Activated CD4-positive, CD25-positive, alpha-beta regulatory T cell (primary cell): ENCODE data around the gene MBP.

ENCODE experiments used
- DNase-seq, 4 experiments: peaks; one replicate each; lab custom pipeline; 2025; lab: John Stamatoyannopoulos, UW

Gene MBP

DNA sequence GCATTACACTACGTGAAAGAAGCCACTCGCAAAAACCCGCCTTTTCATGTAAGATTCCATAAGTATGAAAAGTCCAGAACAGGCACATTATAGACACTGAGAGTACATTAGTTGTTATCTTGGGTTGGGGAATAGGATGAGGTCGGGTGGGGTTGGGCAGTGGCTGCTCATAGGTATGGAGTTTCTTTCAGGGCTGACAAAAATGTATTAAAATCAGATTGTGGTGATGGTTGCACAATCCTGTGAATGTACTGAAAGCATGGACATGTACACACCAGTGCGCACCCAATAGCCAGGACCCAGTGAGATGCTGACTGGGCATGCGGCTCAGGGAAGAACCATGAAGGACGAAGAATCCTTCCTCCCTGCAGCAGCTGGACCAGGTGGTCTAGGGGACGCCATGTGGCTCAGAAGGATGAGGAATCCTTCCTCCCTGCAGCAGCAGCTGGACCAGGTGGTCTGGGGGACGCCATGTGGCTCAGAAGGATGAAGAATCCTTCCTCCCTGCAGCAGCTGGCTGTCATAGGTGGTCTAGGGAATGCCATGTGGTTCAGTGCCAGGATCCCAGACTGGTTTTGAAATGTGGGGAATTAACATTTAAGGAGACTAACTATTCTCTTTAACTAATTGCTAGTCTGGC is 50.1 kb downstream of the MBP start:
- no peak for DNase-seq

DNA sequence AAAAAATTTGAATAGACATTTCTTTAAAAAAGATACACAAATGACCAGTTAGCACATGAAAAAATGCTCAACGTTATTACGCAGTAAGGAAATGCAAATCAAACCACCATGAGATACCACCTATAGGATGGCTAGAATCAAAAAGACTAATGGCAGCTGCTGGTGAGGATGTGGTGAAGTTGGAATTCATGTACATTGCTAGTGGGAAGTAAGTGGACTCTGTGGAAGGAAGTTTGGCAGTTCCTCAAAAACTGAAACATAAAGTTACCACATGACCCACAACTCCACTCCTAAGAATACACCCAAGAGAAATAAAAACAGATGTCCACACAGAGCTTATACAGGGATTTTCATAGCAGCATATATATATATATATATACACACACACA is 51.2 kb downstream of the MBP start:
- no peak for DNase-seq

GRCh38 chr18:77079954-77080682 is 52.5 kb downstream of the MBP start:
- no peak for DNase-seq

DNA sequence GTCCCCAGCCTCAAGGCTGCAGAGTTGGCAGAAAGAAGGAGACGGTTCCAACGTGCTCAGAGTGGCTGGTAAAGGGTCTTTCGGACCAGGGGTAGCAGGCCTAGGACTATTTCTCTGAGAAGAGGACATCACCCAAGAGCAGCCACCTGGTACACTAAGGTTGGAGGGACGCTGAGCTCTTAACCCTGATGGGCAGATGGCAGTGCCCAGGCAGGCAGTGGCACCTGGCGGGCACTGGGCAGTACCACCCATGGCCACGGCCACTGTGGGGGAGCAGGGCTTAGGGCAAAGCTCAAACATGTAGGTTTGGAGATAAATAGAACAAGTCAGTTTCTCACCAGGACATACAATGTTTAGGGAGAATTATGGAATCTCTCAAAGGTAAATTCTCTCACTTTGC is 53.5 kb downstream of the MBP start:
- no peak for DNase-seq

DNA sequence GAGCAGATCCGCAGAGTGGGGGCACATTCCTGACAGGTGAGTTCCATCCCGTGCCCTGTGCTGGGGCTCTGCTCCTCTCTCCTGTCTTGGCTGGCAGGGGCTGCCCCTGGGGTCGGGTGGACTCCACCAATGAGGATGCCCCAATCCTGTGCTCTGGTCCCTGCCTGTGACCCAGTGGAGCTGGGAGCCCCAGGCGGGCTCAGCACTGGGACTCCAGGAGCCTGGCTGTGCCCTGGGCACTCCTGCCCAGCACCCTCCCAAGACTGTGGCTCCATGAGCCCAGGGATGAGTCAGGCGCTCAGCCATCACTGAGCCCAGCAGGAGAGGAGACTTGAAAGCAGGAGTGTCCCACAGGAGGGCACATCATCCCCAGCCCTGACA is 53.9 kb downstream of the MBP start:
- no peak for DNase-seq

GRCh38 chr18:77077941-77078689 is 54.5 kb downstream of the MBP start:
- DNase-seq = no peak

DNA sequence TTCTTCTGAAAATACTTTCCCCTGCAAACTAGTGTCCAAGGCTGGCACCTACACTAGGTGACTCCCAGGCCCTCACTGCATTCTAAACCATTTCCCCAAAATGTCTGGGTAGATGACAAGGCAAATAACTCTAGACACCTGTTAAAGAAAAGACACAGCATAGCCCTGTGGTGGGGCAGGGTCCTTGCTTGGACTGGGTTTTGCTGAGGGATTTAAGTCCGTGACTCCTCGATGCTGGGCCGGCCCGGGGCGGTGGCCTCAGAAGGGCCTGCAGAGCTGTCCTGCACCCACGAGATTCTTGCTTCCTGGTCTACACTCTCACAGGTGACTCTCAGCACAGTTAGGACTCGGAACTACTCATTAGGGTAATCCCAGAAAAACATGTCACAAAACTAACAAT is 55.2 kb downstream of the MBP start:
- no peak for DNase-seq

GRCh38 chr18:77076111-77076510 is 56.5 kb downstream of the MBP start:
- DNase-seq = no peak

GRCh38 chr18:77074431-77074830 is 58.2 kb downstream of the MBP start:
- DNase-seq = no peak

DNA sequence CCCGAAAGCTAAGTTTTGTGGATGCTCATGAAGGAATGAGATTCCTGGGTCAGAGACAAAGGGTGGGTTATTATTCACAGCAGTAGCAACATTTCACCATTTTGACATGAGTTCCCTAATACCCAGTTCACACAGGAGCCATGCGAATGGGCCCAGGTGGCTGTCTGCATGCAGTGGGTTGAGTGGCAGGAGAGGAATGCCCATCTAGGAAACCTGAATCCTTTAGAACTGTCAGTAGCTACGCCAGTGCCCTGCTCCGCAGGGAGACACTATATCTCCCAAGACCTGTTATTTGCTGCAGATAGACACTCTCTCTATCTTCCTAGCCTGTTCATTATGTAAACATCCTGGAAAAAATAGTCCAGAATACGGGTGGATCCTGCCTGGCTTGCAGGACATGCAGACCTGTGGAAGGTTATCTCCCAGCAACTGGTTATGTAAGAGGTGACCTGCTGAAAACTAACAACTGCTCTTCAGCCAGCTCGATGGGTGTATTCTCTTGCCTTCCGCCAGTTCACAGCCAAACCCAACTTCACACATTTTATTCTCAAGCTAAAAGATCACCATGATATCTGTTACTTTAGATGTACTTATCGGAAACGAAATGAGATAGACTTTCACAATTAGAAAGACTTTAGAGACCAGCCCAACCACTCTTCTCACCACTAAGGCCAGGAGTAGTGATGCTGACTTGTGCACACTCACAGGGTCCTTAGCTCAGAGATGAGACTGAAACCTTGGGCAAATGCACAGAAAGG is 59.1 kb downstream of the MBP start:
- no peak for DNase-seq

DNA sequence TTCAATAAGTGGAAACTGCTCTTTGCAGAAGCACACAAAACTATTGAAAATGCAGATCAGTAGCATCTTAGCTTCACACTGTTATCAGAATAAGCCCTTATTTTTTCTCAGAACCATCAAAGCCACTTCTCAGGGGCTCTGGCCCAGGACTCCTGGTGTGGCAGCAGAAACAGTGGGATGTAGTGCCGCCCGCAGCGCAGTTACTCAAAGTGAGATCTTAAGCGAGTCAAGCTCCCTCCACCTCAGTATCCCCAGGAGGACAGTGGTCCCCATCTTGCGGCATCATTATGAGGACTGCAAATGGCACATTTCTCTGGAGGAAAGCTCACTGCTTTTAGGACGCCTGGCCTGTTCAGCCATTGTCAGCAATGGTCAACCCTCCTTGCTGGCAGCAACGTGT is 60.0 kb downstream of the MBP start:
- DNase-seq = no peak

DNA sequence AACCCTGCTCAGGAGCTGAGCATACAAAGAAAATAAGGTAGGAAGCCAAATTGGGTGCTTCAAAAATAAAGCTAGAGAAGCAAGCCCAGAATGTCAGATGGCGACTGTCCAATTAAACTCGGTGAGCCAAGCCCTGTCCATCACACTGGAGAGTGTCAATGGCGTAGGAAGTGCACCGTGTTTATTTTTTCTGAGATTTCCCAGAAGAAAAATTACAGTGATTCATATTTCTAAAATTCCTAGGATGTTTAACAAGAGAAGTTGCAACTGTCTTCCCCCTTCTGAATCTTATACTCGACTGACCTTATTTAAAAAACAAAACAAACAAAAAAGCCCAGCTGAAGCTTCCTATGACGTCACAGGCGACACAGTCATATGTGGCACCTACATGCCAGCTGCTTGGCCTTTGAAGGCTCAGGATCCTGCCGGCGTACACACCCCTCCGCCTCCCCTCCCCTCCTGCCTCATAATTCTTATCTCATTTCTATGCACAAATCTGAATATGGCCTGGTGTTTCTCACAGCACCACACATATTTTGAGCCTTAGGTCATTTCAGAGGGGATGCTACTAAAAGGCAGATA is 60.8 kb downstream of the MBP start:
- DNase-seq = peak in 1 of 4 experiments; percentile 23

DNA sequence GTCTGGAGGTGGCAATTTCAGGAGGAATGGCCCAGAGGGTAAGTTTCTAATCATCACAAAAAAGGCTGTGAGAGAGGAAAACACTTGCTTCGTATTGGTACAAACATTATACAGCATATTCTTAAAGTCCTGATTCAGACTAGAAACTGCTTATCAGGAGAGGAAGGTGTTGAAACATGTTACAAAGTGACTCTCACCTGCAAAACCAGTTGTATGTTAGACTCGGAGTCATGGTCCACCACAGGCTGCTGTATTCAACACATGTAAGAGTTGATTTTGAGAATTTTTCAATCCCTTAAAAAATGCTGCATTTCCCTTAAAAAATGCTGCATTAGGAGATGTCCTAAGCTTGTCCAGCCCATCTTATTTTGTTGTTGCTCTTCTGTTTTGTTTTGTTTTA is 61.5 kb downstream of the MBP start:
- DNase-seq = no peak

DNA sequence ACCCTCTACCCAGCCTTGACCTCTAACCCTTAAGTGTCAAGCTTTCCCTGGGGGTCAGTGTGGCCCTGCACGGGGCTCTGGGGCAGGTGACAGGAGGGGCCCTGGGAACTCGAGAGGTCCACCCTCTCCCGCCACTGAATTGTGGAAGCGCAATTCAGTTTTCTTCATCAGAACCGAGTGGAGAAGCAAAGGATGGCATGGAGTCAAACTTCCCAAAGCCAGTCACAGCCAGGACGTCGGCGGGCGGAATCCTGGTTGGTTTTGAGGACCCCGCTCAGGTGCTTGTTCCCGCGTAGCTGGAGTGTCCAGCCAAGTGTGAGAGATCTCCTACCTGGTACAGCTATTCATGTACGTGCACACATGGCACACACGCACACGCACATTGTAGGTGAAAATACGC is 62.0 kb downstream of the MBP start:
- no peak for DNase-seq

DNA sequence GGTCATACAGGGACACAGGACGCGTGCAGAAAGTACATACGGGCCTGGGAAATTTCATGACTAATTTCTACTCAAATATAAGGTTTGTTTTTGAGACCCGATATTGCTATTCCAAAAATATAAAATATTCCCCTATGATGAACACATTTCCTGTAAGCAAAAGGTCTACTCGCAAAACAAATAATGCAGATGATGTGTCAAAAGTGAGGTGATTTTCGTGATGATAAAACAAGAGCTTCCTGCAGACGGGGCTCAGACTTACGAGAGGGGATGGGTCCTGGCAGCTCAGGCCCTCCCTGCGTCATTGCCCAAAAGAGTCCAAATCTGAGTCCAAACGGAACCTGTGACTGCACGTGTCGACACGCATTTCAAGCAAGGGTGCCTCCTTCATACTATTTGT is 62.7 kb downstream of the MBP start:
- DNase-seq = no peak

- no peak for DNase-seq
Observed at GRCh38 chr18:77069482-77069881, 63.1 kb downstream of the MBP start.

GRCh38 chr18:77068321-77069312 is 64.0 kb downstream of the MBP start:
- DNase-seq = no peak

GRCh38 chr18:77067291-77068061 is 65.1 kb downstream of the MBP start:
- peak in 3 of 4 experiments; percentile 14 to 43 (median 30) for DNase-seq

- DNase-seq = no peak
Observed at GRCh38 chr18:77066689-77067088, 65.9 kb downstream of the MBP start.

- no peak for DNase-seq
Observed at GRCh38 chr18:77066101-77066500, 66.5 kb downstream of the MBP start.
